ENCODE measurements around the gene SNX5. TPM values are rescaled to one million over a fixed set of nuclear protein-coding genes. Genes with fewer than 3 reads are reported as not detected.

The SNX5 gene
- total RNA-seq, 1 experiment from 2014 or later, result 188 TPM

- no TSS peak for BruUV-seq (replicated peaks)
- CTCF ChIA-PET, result no interaction called here
Observed at GRCh38 chr20:17921774-17922173, 46.8 kb downstream of the SNX5 start.

GRCh38 chr20:17919149-17919548, 49.4 kb downstream of the SNX5 start:
- no peak for DNase-seq (ENCODE audit: low spot score)
- no peak overlapping the region for H3K4me3 ChIP-seq (ENCODE audit: low read depth, low read length, poor library complexity, severe bottlenecking)
- BruUV-seq (replicated peaks), result no TSS peak
- TF ChIP-seq EZH2 (IDR thresholded peaks at IDR 0.05; ENCODE audit: borderline replicate concordance, low read depth, low read length, poor library complexity, severe bottlenecking), result no peak
- H3K27ac ChIP-seq (ENCODE audit: low read depth, low read length, poor library complexity, severe bottlenecking), result no peak overlapping the region
- ChIA-PET CTCF (no interaction called here), POLR2A (ENCODE audit: low non-redundant PET) (no interaction called here)
- no peaks in the 10 kb centered on the region for H3K4me1 ChIP-seq (ENCODE audit: insufficient read depth, low read length, poor library complexity, severe bottlenecking)
- H3K36me3 ChIP-seq (ENCODE audit: insufficient read depth, low read length, poor library complexity, severe bottlenecking), result no peaks in the 10 kb centered on the region
- intact Hi-C loops (cut with micrococcal nuclease; ENCODE audit: unreplicated experiment), result no loop called here
- no peaks in the 10 kb centered on the region for H3K9me3 ChIP-seq (ENCODE audit: low read depth, low read length, poor library complexity, severe bottlenecking)
- no peaks in the 10 kb centered on the region for H3K27me3 ChIP-seq (replicated peaks; ENCODE audit: insufficient read depth, low read depth, low read length, poor library complexity)

More at GRCh38 chr20:17921774-17922173, 46.8 kb downstream of the SNX5 start:
- POLR2A ChIA-PET (ENCODE audit: low non-redundant PET), result no interaction called here
- no peak for TF ChIP-seq CTCF (conservative IDR thresholded peaks at IDR 0.05; ENCODE audit: low read depth, low read length)
- no peak for TF ChIP-seq EZH2 (IDR thresholded peaks at IDR 0.05; ENCODE audit: borderline replicate concordance, low read depth, low read length, poor library complexity, severe bottlenecking)
- no peak for DNase-seq (ENCODE audit: low spot score)
- intact Hi-C loops (cut with micrococcal nuclease; ENCODE audit: unreplicated experiment), result no loop called here
- Histone ChIP-seq H3K27ac (ENCODE audit: low read depth, low read length, poor library complexity, severe bottlenecking) (no peak overlapping the region), H3K27me3 (replicated peaks; ENCODE audit: insufficient read depth, low read depth, low read length, poor library complexity) (no peaks in the 10 kb centered on the region), H3K4me1 (ENCODE audit: insufficient read depth, low read length, poor library complexity, severe bottlenecking) (no peaks in the 10 kb centered on the region), H3K9me3 (ENCODE audit: low read depth, low read length, poor library complexity, severe bottlenecking) (no peaks in the 10 kb centered on the region), H3K4me3 (ENCODE audit: low read depth, low read length, poor library complexity, severe bottlenecking) (no peak overlapping the region), H3K36me3 (ENCODE audit: insufficient read depth, low read length, poor library complexity, severe bottlenecking) (no peaks in the 10 kb centered on the region)

- Histone ChIP-seq H3K4me3 (ENCODE audit: low read depth, low read length, poor library complexity, severe bottlenecking) (no peak overlapping the region), H3K9me3 (ENCODE audit: low read depth, low read length, poor library complexity, severe bottlenecking) (no peaks in the 10 kb centered on the region), H3K4me1 (ENCODE audit: insufficient read depth, low read length, poor library complexity, severe bottlenecking) (no peaks in the 10 kb centered on the region), H3K36me3 (ENCODE audit: insufficient read depth, low read length, poor library complexity, severe bottlenecking) (no peaks in the 10 kb centered on the region), H3K27me3 (replicated peaks; ENCODE audit: insufficient read depth, low read depth, low read length, poor library complexity) (no peaks in the 10 kb centered on the region), H3K27ac (ENCODE audit: low read depth, low read length, poor library complexity, severe bottlenecking) (no peak overlapping the region)
- intact Hi-C loops (cut with micrococcal nuclease; ENCODE audit: unreplicated experiment), result no loop called here
- no TSS peak for BruUV-seq (replicated peaks)
- CTCF ChIA-PET, result no interaction called here
- POLR2A ChIA-PET (ENCODE audit: low non-redundant PET), result no interaction called here
- TF ChIP-seq CTCF (conservative IDR thresholded peaks at IDR 0.05; ENCODE audit: low read depth, low read length) (no peak), EZH2 (IDR thresholded peaks at IDR 0.05; ENCODE audit: borderline replicate concordance, low read depth, low read length, poor library complexity, severe bottlenecking) (no peak)
- no peak for DNase-seq (ENCODE audit: low spot score)
Observed at GRCh38 chr20:17917832-17918618, 50.6 kb downstream of the SNX5 start.

- Histone ChIP-seq H3K27ac (ENCODE audit: low read depth, low read length, poor library complexity, severe bottlenecking) (no peak overlapping the region), H3K36me3 (ENCODE audit: insufficient read depth, low read length, poor library complexity, severe bottlenecking) (no peaks in the 10 kb centered on the region), H3K4me1 (ENCODE audit: insufficient read depth, low read length, poor library complexity, severe bottlenecking) (no peaks in the 10 kb centered on the region), H3K9me3 (ENCODE audit: low read depth, low read length, poor library complexity, severe bottlenecking) (no peaks in the 10 kb centered on the region), H3K27me3 (replicated peaks; ENCODE audit: insufficient read depth, low read depth, low read length, poor library complexity) (no peaks in the 10 kb centered on the region), H3K4me3 (ENCODE audit: low read depth, low read length, poor library complexity, severe bottlenecking) (no peak overlapping the region)
- TF ChIP-seq CTCF (conservative IDR thresholded peaks at IDR 0.05; ENCODE audit: low read depth, low read length), result no peak
- no peak for TF ChIP-seq EZH2 (IDR thresholded peaks at IDR 0.05; ENCODE audit: borderline replicate concordance, low read depth, low read length, poor library complexity, severe bottlenecking)
- no peak for DNase-seq (ENCODE audit: low spot score)
- intact Hi-C loops (cut with micrococcal nuclease; ENCODE audit: unreplicated experiment), result no loop called here
- BruUV-seq (replicated peaks), result no TSS peak
- ChIA-PET POLR2A (ENCODE audit: low non-redundant PET) (no interaction called here), CTCF (no interaction called here)
Observed at GRCh38 chr20:17916433-17916891, 52.1 kb downstream of the SNX5 start.
